Stimulated activated naive CD8-positive, alpha-beta T cell treated with anti-CD3 and anti-CD28 coated beads, Interleukin-15, Interleukin-2, amounts not matched to agents 100 ng/mL and 50 ng/mL, for 24 hours (primary cell): ENCODE results near the gene CSNK1E.

ENCODE experiments used
- H3K27ac Mint-ChIP-seq: one replicate; pipeline ENCODE4 v1.8.0; 2021; ENCODE audit warnings: mild to moderate bottlenecking, mixed read lengths
- H3K27me3 Mint-ChIP-seq: one replicate; pipeline ENCODE4 v1.8.0; 2021; ENCODE audit warnings: mixed read lengths
- H3K36me3 Mint-ChIP-seq: one replicate; pipeline ENCODE4 v1.8.0; 2021; ENCODE audit warnings: low read depth, mixed read lengths
- H3K4me1 Mint-ChIP-seq: one replicate; pipeline ENCODE4 v1.8.0; 2021; ENCODE audit warnings: low read depth, mixed read lengths
- H3K4me3 Mint-ChIP-seq: one replicate; pipeline ENCODE4 v1.8.0; 2021; ENCODE audit warnings: mild to moderate bottlenecking, mixed read lengths
- H3K9me3 Mint-ChIP-seq: one replicate; pipeline ENCODE4 v1.8.0; 2021; ENCODE audit warnings: mixed read lengths

The CSNK1E gene

DNA sequence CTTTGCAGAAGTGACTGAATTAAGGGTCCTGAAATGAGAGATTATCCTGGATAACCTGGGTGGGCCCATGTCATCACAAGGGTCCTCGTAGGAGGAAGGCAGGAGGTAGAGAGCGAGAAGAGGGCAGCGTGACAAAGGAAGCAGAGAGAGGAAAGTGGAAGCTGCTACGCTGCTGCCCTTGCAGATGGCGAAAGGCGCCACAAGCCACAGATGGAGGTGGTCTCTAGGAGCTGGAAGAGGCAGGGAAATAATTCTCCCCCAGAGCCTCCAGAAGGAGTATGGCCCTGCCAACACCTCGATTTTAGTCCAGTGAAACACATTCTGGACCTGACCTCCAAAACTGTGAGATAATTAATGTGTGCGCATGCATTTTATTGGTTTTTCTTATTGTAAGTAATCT lies 57.9 kb downstream of the CSNK1E start:
- Mint-ChIP-seq H3K9me3 (no peaks in the 10 kb centered on the region), H3K4me1 (peaks cover 14% of the 10 kb centered on the region), H3K27ac (peak overlapping the region; percentile 46), H3K36me3 (peaks cover 4% of the 10 kb centered on the region), H3K4me3 (no peak overlapping the region), H3K27me3 (no peaks in the 10 kb centered on the region)

DNA sequence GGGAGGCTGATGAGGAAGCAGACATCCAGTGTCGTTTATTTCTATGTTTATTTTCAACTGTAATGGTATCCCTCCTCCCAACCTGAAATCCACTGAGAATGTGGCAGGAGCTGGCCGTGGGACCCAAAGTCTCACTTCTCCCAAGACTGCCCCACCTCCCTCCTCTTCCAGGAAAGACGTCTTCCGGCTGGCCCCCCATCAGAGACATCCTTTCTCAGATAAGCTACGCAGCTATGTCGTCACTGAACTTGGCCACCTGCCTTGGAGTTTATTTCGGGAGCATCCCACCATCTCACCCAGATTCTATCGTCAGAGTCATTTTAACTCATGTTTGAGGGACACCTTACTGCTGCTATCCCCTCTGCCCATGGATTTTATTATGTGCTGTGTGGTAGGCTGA lies 58.3 kb downstream of the CSNK1E start:
- Mint-ChIP-seq H3K27ac (no peak overlapping the region), H3K36me3 (peaks cover 4% of the 10 kb centered on the region), H3K4me1 (peaks cover 14% of the 10 kb centered on the region), H3K4me3 (no peak overlapping the region), H3K9me3 (no peaks in the 10 kb centered on the region), H3K27me3 (no peaks in the 10 kb centered on the region)

DNA sequence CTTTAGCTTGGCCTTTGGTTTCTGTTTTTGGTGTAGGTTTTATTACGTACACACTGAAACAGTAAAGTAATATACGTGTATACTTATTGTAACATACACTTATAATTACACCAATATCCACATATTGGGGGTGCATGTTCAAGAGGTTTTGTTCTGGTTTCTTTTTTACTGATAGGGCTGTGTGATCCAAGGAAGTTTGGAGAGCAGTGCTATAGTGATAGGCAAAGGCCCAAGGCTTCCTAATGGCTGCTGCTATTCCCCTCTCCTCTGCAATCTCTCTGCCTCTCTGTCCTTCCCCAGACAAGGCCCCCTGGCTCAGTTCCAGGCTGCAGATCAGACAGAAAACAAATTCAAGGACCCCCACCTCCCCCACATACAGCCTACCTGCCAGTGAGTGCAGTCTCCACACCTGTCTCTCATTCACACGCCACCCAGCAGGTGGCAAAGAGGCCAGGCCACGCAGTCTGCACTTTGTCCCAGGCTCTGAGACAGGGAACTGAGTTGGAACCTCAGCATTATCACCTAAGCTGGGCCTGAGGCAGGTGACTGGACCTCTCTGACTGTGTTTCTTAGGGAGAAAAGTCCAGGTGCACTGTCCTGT lies 59.5 kb downstream of the CSNK1E start:
- no peak overlapping the region for H3K4me3 Mint-ChIP-seq
- no peaks in the 10 kb centered on the region for H3K27me3 Mint-ChIP-seq
- H3K4me1 Mint-ChIP-seq, result peaks cover 10% of the 10 kb centered on the region
- no peaks in the 10 kb centered on the region for H3K9me3 Mint-ChIP-seq
- H3K36me3 Mint-ChIP-seq, result no peaks in the 10 kb centered on the region
- H3K27ac Mint-ChIP-seq, result no peak overlapping the region

DNA sequence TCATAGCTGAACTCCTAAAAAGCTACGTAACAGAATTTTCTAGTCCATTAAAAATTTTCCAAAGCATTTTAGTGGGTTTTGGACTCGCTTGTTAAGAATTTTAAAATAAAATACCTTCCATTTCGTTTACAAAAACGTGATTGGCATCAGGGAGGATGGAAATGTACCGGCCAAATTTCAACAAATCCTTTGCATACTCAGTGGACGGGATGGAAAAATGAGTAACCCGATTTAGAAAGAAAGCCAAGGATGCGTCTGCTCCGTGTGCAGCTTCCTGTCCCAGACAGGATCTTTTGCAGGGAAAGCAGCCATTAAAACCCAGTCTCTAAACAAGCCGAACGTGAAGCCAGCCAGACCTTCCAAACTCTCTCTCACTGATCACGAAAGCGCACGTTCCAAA lies 60.1 kb downstream of the CSNK1E start:
- H3K4me3 Mint-ChIP-seq, result no peak overlapping the region
- peaks cover 5% of the 10 kb centered on the region for H3K4me1 Mint-ChIP-seq
- H3K36me3 Mint-ChIP-seq, result no peaks in the 10 kb centered on the region
- H3K27ac Mint-ChIP-seq, result no peak overlapping the region
- H3K27me3 Mint-ChIP-seq, result no peaks in the 10 kb centered on the region
- no peaks in the 10 kb centered on the region for H3K9me3 Mint-ChIP-seq

DNA sequence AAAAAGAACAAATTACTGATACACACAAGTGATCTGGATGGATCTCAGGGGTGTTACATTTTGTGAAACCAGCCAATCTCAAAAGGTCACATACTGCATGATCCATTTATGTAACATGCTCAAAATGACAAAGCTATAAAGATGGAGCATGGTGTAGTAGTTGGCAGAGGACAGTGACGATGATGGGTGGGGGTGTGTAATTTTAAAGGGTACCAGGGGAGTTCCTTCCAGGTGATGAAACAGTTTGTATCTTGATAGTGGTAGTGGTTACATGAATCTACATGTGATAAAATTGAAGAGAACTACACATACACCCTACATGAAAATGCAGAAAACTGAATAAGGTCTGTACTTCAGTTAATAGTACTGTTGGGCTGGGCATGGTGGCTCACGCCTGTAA lies 61.5 kb downstream of the CSNK1E start:
- H3K9me3 Mint-ChIP-seq, result no peaks in the 10 kb centered on the region
- H3K27me3 Mint-ChIP-seq, result no peaks in the 10 kb centered on the region
- H3K4me1 Mint-ChIP-seq, result no peaks in the 10 kb centered on the region
- no peak overlapping the region for H3K27ac Mint-ChIP-seq
- peaks cover 2% of the 10 kb centered on the region for H3K36me3 Mint-ChIP-seq
- no peak overlapping the region for H3K4me3 Mint-ChIP-seq

DNA sequence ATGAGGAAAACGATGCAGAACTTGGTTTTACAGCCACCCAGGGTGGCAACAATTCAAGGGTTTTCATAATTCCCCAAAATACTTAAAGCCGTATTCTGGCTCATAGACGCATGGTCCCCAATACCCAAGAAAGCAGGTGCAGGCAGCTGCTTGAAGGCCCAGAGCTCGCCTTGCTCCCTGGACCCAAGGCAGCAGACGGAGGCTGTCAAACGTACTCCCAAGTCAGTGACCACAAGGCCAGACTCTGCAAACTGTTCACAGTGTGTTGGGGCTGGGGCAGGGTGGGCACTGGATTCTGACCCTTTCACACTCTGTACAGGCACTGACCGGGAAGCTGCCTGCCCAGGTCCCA lies 65.9 kb downstream of the CSNK1E start:
- peaks cover 14% of the 10 kb centered on the region for H3K36me3 Mint-ChIP-seq
- no peaks in the 10 kb centered on the region for H3K9me3 Mint-ChIP-seq
- no peaks in the 10 kb centered on the region for H3K4me1 Mint-ChIP-seq
- H3K27ac Mint-ChIP-seq, result no peak overlapping the region
- H3K27me3 Mint-ChIP-seq, result no peaks in the 10 kb centered on the region
- H3K4me3 Mint-ChIP-seq, result no peak overlapping the region

DNA sequence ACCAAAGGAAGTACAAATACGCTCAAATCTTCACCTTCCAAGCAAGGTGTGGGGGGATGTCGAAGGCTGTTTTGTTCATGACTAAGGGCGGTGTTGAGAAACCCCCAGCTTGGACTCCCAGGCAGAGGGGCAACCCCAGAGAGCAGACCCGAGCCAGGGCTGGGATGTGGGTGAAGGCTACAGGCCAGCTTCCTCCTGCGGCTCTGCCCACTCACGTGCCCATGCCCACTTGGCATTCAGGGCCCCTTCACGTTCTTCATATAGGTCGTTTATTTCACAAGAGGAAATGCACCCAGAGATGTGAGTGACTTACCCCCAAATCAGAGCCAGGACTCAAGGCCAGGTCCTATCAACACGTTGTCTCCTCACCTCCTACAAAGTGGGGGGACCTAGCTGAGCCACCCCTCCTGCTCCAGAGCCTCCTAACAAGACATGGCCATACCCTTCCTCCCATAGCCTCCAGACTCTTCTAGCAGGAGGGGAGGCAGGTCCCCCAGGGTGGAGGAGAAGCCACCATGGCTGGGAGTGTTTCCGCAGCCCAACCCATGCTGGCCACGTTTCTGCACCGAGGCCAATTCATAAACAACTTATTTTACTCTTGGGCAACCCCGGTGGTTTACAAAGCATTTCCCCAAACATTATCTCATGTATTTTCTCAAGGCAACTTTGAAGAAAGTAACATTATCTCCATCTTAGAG lies 66.4 kb downstream of the CSNK1E start:
- Mint-ChIP-seq H3K9me3 (no peaks in the 10 kb centered on the region), H3K4me3 (no peak overlapping the region), H3K27ac (no peak overlapping the region), H3K27me3 (no peaks in the 10 kb centered on the region), H3K36me3 (peaks cover 14% of the 10 kb centered on the region), H3K4me1 (no peaks in the 10 kb centered on the region)

DNA sequence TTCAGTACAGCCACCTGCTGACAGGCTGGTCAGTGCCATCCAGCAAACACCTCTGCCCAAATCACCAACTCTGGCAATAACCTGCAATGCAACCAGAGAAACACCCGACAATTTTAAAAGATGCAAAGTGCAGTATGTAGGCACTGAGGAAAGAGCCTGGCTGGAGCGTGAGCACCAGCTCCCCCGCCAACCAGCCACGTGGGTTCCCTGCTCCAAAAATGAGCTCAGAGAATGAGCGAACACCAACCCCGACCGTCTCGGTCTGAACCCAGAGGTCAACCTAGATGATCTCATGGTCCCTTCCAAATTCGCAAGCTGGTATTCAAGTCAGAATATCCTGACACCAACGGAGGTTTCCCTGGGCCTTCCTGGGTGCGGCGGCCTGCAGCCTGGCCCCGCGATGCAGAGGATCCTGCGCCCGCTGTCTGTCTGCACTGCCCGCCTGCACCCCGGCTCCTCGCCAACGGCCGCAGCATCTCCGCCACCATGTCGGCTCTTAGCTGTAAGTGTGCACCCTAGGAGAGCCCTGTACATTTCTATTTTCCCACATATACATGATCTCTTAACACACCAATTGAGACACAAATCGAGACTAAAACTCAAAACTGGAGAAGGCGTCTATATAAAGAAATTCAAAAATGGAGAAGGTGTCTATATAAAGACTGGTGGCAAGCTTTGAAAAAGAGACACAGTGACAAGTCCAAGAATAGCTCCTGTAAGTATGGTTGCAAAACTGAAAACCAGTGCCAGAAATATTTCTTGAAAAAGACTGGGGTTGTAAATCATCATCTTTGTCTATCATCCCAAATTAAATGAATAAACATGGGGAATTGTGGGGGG lies 67.2 kb downstream of the CSNK1E start:
- no peak overlapping the region for H3K4me3 Mint-ChIP-seq
- H3K27ac Mint-ChIP-seq, result no peak overlapping the region
- no peaks in the 10 kb centered on the region for H3K4me1 Mint-ChIP-seq
- peaks cover 14% of the 10 kb centered on the region for H3K36me3 Mint-ChIP-seq
- no peaks in the 10 kb centered on the region for H3K27me3 Mint-ChIP-seq
- H3K9me3 Mint-ChIP-seq, result no peaks in the 10 kb centered on the region

DNA sequence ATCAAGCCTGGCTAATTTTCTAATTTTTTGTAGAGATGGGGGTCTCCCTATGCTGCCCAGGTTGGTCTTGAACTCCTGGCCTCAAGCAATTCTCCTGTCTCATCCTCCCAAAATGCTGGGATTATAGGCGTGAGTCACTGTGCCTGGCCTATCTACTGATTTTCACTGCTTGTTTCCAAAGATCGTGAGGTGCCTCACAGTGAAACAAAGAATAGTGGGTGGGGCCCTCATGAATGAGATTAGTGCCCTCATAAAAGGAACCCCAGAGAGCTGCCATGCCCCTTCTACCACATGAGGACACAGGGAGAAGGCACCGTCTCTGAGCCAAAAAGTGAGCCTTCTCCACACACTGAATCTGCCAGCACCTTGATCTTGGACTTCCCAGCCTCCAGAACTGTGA lies 67.9 kb downstream of the CSNK1E start:
- H3K27me3 Mint-ChIP-seq, result no peaks in the 10 kb centered on the region
- peaks cover 14% of the 10 kb centered on the region for H3K36me3 Mint-ChIP-seq
- no peaks in the 10 kb centered on the region for H3K4me1 Mint-ChIP-seq
- no peaks in the 10 kb centered on the region for H3K9me3 Mint-ChIP-seq
- H3K4me3 Mint-ChIP-seq, result no peak overlapping the region
- H3K27ac Mint-ChIP-seq, result no peak overlapping the region

DNA sequence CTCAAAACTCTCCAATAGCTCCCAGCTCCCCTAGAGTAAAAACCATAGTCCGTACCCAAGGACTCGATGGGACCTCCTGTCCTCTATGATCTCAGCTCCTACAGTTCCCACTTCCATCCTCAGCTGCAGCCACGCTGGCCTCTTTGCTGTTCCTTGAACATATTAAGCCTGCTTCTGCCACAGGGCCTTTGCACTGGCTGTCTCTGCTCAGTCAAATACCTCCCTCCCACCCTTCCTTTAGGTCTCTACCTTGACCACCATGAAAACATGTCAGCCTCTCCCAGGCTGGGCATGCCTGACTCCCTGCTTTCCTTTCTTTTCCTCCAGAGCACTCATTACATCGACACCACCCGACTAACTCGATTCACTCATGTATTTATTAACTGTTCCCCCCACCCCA lies 69.0 kb downstream of the CSNK1E start:
- H3K9me3 Mint-ChIP-seq, result no peaks in the 10 kb centered on the region
- H3K4me3 Mint-ChIP-seq, result no peak overlapping the region
- no peak overlapping the region for H3K27ac Mint-ChIP-seq
- H3K4me1 Mint-ChIP-seq, result no peaks in the 10 kb centered on the region
- no peaks in the 10 kb centered on the region for H3K27me3 Mint-ChIP-seq
- peaks cover 14% of the 10 kb centered on the region for H3K36me3 Mint-ChIP-seq

DNA sequence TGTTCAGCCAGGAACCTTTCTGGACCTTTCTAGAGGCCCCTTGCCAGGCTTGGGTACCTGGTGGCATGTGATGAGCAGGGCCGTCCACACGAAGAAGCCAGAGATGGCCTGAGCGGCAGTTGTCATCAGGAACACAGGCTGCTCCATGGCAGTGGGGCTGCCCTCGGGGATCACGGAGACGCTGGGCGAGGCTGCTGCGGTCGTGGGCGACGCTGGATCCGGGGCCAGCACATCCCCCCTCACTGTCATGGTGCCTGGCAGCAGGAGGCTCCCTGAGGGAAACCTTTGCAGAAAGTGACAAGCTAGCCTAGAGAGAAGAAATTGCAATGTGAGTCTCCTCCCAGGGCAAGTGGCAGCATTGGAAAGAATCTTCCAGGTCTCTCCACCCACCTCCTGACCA lies 69.5 kb downstream of the CSNK1E start:
- H3K4me3 Mint-ChIP-seq, result no peak overlapping the region
- no peaks in the 10 kb centered on the region for H3K4me1 Mint-ChIP-seq
- H3K36me3 Mint-ChIP-seq, result peaks cover 14% of the 10 kb centered on the region
- H3K27me3 Mint-ChIP-seq, result no peaks in the 10 kb centered on the region
- H3K27ac Mint-ChIP-seq, result no peak overlapping the region
- no peaks in the 10 kb centered on the region for H3K9me3 Mint-ChIP-seq

DNA sequence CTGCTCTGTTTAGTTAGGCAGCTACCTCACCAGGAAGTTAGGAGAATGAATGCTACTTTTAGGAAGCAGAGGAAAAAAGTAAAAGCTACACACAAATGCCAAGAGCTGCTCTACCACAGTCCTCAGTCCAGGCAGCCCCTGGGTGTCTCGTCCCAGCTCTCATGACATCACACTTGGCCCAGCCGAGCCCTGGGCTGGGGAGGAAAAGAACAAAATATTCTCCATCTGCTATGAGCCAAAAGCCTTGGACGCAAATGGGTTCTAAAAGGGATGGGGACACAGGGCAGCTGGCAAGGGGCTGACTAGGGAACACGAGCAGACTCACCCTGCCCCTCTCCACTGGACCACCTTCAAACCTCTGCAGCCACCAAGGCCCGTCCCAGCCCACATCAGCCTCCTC lies 70.5 kb downstream of the CSNK1E start:
- H3K9me3 Mint-ChIP-seq, result no peaks in the 10 kb centered on the region

DNA sequence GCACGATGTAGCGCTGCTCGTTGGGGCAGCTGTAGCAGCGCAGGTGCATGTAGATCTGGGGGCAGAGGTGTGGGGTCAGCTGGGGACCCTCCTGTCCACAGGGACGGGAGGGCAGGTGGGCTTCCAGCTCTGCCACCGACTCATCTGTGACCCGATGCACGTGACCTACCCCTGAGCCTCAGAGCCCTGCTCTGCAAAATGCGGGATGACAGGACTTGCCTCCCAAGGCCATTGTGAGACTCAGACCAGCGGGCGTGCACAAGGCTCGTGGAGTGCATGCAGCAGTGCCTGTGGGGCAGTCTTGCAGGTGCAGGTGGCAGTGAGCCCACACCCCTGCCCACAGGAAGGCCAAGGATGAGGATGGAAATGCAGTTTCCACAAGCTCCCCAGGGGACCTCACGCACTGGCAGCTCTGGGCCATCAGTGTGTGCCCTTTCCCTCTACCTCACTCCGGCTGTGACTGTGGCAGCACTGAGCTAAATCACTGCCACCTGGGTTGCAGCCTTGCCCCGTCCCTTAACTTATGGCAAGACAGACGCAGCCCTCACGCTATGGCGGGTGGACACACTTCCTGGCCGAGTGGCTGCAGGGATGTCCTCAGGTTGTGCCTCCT lies 71.1 kb downstream of the CSNK1E start:
- no peaks in the 10 kb centered on the region for H3K4me1 Mint-ChIP-seq
- H3K36me3 Mint-ChIP-seq, result peaks cover 14% of the 10 kb centered on the region
- H3K4me3 Mint-ChIP-seq, result no peak overlapping the region
- H3K9me3 Mint-ChIP-seq, result no peaks in the 10 kb centered on the region
- no peak overlapping the region for H3K27ac Mint-ChIP-seq
- H3K27me3 Mint-ChIP-seq, result no peaks in the 10 kb centered on the region

More for the DNA sequence above, 70.5 kb downstream of the CSNK1E start:
- Mint-ChIP-seq H3K4me3 (no peak overlapping the region), H3K36me3 (peaks cover 14% of the 10 kb centered on the region), H3K27me3 (no peaks in the 10 kb centered on the region), H3K4me1 (no peaks in the 10 kb centered on the region), H3K27ac (no peak overlapping the region)

DNA sequence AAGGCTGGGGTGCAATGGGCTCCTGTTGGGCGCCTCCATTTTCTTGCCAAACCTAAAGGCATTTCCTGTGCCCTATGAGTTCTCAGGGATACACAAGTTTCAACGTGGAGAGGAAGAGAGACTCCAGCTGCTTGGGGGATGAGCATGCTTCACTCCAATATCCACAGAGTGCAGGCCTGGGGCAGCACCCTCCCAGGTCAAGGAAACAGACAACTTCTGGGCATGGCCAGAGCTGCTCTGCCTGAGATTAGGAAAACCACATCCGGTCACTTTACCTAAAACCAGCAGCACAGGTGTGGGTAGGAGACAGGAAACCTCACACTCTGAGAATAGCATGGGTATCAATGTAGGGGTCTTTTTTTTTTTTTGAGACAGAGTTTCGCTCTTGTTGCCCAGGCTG lies 73.1 kb downstream of the CSNK1E start:
- Mint-ChIP-seq H3K27ac (no peak overlapping the region), H3K4me1 (no peaks in the 10 kb centered on the region), H3K27me3 (no peaks in the 10 kb centered on the region), H3K4me3 (no peak overlapping the region), H3K36me3 (peaks cover 4% of the 10 kb centered on the region), H3K9me3 (no peaks in the 10 kb centered on the region)
